ENCODE measurements around the gene DLK1.

GRCh38 chr14:100728962-100729361, 2.3 kb downstream of the DLK1 start:
- TF ChIP-seq POLR2A (IDR thresholded peaks at IDR 0.05; ENCODE audit: low read length) (no peak), GATA1 (IDR thresholded peaks at IDR 0.05; ENCODE audit: low read depth, low read length) (no peak)
